ENCODE results near the gene PTCH2. TPM values are rescaled to one million over a fixed set of nuclear protein-coding genes. Genes with fewer than 3 reads are reported as not detected.

PTCH2 gene
- total RNA-seq, 1 donor = 0.36 TPM

GRCh38 chr1:44831516-44831915, 11.5 kb downstream of the PTCH2 start:
- TF ChIP-seq, protein P1, sequence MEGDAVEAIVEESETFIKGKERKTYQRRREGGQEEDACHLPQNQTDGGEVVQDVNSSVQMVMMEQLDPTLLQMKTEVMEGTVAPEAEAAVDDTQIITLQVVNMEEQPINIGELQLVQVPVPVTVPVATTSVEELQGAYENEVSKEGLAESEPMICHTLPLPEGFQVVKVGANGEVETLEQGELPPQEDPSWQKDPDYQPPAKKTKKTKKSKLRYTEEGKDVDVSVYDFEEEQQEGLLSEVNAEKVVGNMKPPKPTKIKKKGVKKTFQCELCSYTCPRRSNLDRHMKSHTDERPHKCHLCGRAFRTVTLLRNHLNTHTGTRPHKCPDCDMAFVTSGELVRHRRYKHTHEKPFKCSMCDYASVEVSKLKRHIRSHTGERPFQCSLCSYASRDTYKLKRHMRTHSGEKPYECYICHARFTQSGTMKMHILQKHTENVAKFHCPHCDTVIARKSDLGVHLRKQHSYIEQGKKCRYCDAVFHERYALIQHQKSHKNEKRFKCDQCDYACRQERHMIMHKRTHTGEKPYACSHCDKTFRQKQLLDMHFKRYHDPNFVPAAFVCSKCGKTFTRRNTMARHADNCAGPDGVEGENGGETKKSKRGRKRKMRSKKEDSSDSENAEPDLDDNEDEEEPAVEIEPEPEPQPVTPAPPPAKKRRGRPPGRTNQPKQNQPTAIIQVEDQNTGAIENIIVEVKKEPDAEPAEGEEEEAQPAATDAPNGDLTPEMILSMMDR (IDR thresholded peaks at IDR 0.05; ENCODE audit: insufficient read depth, low read length) = no peak
- no peak overlapping the region for H3K4me3 ChIP-seq (ENCODE audit: low read depth, low read length)
- no peak for DNase-seq (ENCODE audit: low read depth)

DNA sequence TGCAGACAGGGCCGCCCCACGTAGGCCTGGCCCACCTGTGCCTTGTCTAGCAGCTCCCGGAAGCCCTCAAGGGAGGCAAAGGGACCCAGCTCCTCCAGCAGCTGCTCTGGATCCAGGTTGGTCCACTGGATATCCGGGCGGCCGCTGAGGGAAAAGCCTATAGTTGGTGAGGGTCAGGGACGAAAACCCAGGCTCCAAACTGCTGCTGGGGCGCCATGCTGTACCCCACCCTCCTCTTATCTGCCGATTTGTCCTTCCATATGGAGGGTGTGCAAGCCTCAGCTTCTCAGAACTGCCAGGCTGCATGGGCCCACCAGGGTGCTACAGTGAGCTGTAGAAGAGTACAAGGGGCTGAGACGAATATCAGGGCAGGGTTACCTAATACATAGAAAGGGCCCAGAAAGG, 12.2 kb downstream of the PTCH2 start:
- no peak overlapping the region for H3K4me3 ChIP-seq (ENCODE audit: low read depth, low read length)
- TF ChIP-seq, protein P1 (IDR thresholded peaks at IDR 0.05; ENCODE audit: insufficient read depth, low read length) = no peak
- no peak for DNase-seq (ENCODE audit: low read depth)

DNA sequence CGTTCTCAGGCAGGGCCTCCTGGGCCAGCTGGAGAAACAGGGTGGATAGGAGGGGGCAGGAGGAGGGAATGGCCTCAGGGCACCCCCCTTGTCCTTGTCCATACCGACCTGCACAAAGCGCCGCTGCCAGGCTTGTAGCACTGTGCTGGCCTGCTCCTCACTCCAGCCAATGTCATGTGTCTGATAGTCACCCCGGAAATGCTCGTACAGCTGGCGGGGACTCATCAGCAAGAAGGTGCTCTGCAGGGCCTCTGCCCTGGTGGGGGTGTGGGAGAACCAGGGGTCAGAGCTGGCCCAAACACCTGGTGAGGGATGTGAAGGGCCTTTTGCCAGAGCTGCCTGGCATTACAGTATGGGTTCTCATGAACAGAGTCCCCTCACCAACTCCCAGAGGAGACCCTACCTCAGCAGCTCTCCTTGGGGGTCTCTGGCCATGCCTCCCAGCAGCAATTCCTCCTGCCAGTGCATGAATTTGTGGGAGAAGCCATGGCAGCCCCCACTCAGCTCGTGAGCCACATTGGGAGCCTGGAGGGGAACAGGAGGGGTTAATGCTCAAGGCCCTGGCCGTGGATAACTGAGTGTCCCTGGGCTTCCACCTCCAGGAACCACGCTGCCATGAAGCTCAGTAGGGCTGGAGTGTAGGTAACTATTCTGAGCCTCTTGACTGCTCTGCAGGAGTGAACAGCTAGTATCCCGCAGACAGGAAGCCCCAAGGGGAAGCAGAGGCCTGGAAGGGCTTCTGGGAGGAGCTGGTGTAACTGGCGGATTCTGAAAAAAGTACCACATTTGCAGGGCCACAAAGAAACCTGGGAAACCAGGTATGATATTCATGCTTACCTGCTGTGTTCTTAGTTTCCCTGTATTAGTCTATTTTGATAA, 13.3 kb downstream of the PTCH2 start:
- DNase-seq (ENCODE audit: low read depth) = no peak
- TF ChIP-seq, protein P1 (IDR thresholded peaks at IDR 0.05; ENCODE audit: insufficient read depth, low read length) = no peak
- no peak overlapping the region for H3K4me3 ChIP-seq (ENCODE audit: low read depth, low read length)

- no peak overlapping the region for H3K4me3 ChIP-seq (ENCODE audit: low read depth, low read length)
- DNase-seq (ENCODE audit: low read depth) = no peak
- TF ChIP-seq, protein P1 (IDR thresholded peaks at IDR 0.05; ENCODE audit: insufficient read depth, low read length) = no peak
These were observed 14.1 kb downstream of the PTCH2 start for GRCh38 chr1:44828841-44829440.

GRCh38 chr1:44828003-44828651, 14.9 kb downstream of the PTCH2 start:
- H3K4me3 ChIP-seq (ENCODE audit: low read depth, low read length) = no peak overlapping the region
- TF ChIP-seq, protein P1 (IDR thresholded peaks at IDR 0.05; ENCODE audit: insufficient read depth, low read length) = no peak
- DNase-seq (ENCODE audit: low read depth) = no peak

DNA sequence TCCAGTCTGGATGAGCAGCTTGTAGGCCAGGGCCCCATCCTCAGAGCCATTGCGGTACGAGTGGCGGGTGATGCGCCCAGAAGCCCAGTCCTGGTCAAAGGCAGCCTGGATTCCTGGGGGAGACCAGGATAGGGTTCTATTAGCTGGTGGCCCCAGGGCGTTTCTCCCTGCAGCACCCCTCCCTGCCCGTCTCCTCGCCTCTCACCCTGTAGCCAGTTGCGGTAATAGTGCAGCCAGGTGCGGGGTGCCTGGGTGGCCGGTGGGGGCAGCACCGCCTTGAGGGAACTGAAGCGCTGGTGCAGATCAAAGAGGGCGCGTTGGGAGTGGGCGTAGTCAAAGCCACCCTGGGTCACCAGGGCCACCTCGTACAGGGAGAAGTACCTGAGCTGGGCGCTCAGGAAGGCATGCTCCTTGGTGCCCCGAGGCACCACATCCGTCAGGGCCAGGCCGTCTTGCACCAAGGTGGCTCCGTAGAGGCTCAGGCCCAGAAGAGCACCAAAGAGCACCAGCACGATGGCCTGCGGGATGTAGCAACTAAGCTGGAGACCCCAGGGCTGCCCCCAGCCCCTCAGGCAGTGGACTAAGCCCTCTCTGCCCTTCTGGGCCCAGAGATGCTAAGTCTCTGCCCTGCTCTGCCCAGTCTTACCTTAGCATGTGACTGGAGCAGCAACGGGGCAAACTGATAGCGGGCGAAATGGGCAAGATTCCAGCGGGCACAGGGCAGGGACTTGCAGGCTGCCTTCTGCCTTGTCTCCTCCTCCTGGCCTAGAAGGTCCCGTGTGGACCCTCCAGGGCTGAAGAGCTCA, 15.7 kb downstream of the PTCH2 start:
- TF ChIP-seq, protein P1 (IDR thresholded peaks at IDR 0.05; ENCODE audit: insufficient read depth, low read length) = no peak
- no peak overlapping the region for H3K4me3 ChIP-seq (ENCODE audit: low read depth, low read length)
- no peak for DNase-seq (ENCODE audit: low read depth)

Data from fibroblast of the aortic adventitia (primary cell).